ENCODE results near the gene TEX51.

Gene TEX51

DNA sequence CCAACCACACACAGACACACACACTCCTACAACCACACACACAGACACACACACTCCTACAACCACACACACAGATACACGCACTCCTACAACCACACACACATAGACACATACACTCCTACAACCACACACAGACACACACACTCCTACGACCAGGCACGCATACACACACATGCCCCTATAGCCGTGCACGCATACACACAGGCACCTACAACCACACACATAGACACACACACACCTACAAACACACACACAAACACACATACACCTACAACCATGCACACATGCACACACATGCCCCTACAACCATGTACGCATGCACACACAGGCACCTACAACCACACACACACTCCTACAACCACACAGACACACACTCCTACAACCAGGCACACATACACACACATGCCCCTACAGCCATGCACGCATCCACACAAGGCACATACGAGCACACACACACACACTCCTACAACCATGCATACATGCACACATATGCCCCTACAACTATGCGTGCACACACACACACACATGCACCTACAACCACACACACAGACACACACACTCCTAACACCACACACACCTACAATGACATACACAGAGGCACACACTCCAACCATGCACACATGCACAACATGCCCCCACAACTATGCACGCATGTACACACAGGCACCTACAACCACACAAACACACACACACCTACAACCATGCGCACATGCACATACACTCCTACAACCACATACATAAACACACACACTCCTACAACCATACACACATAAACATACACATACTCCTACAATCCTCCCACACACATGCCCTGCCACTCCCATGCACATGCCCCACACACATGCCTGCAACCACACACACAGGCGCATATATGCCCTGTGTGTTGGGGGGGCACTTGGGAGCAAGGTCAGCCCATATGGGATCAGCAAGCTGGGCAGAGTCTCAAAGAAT, 19.1 kb upstream of the TEX51 start:
- no peak for DNase-seq

DNA sequence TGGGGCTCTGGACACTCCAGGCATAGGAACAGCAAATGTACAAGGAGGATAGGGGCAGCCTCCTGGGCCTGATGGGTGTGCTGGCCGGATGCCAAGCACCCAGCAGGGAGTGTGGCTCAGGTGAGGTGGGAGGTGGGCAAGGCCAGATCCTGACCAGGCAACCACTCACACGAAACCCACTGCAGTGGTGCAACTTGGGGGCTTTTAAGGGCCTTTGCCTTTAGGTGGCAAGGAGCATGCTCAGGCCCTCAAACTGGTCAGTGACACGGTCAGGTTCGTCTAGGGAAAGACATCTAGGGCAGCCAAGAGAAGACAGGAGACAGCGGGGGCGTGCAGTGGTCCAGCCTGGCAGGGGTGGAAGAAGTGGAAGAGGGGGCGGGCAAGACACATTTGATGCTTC, 18.4 kb upstream of the TEX51 start:
- DNase-seq = no peak

DNA sequence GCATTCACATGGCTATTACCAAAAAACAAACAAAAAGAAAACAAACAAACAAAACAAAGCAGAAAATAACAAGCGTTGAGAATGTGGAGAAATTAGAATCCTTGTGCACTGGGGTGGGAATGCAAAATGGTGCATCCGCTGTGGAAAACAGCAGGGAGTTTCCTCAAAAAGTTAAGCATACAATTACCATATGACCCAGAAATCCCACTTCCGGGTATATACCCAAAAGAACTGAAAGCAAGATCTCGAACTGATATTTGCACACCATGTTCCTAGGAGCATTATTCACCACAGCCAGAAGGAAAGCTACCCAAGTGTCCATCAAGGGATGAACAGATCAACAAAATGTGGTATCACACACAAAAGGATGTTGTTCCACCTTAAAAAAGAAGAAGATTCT, 17.9 kb upstream of the TEX51 start:
- no peak for DNase-seq

DNA sequence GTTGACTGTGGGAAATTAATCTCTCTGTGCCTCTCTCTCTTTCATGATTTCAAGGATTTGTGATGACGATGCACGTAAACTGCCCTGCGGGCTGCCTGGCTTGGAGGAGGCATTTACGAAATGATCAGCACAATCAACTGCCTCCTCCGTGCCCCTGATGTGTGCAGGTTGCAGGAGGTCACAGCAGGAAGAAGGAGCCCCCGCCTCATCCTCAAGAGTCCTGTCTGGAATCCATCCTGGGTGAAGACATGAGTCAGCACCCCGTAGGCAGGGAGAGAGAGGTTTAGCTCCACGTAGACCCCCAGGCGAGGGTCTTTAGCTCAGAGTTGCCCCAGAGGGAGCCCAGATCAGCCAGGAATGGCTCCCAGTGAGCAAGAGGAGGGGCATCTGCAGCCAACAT, 17.1 kb upstream of the TEX51 start:
- no peak for DNase-seq

DNA sequence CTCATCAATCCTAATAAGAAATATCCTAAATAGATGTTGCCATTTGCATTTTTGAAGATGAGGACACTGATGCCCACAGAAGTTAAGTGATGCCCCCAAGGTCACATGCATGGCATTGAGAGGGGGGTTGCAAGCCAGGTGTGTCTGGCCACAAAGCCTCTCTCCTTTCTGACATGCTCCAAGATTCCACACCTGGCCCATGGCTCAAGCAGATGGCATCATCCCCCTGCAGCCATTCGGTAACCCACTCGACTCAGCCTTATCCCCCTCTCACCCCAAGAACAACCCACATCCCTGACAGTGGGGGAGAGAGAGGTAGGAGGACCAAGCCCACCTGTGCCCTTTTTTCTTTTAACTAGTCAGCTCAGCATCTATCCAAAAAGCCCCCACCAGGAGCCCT, 16.5 kb upstream of the TEX51 start:
- DNase-seq = no peak

DNA sequence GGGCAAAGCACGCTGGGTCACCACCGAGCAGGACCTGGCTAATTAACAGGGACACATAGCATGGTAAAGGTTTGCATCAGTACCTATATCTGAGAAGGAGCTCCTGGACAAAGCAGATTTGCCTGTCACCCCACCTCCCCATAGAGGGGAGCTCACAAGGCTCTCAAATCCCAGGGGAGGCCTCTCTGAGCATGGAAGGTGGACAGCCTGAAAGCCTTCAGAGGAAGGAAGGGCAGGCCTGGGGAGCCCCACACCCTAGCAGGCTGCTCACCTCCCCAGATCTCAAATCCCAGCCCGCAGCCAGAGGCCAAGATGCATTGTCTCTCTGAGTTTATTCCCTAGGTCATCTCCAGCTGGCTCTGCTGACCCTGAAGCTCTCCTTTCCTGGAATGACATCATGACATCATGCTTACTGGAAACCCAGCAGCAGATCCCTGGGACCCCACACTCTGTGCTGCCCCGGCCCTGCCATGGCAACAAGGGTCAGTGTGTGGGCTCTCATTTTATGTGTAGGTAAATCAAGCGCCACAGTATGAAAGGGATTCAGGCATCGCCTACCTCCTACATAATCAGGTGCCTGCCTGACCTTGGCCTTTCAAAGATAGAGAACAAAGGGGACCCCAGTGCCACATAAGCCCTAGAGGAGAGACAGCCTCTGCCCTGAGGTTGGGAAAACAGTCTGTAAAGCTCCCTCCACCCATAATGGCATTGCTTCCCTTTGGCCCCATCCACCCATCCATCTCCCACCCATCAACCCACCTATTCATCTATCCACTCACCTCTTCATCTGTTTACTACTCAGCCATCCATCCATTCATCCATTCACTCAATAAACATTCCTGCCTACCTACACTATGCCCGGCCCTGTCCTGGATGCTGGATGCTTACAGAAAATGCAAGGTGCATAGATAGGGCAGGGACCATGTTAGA, 15.7 kb upstream of the TEX51 start:
- no peak for DNase-seq

DNA sequence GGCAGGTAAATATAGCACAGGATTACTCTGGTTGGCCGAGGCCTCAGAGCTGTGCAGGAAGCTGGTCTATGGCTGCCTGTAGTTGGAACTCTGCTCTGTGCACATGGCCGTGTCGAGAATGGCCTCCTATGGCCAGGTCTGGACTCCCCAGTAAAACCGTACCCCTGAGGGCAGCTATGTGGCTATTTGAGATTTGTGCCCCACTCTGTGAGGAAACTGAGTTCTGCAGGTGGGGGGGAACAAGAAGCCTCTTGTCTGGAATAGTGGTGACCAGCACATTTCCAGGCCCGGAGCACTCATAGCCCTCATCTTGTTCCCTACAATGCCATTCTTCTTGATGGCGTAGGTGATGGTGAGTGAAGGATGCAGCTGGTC, 15.0 kb upstream of the TEX51 start:
- DNase-seq = no peak

DNA sequence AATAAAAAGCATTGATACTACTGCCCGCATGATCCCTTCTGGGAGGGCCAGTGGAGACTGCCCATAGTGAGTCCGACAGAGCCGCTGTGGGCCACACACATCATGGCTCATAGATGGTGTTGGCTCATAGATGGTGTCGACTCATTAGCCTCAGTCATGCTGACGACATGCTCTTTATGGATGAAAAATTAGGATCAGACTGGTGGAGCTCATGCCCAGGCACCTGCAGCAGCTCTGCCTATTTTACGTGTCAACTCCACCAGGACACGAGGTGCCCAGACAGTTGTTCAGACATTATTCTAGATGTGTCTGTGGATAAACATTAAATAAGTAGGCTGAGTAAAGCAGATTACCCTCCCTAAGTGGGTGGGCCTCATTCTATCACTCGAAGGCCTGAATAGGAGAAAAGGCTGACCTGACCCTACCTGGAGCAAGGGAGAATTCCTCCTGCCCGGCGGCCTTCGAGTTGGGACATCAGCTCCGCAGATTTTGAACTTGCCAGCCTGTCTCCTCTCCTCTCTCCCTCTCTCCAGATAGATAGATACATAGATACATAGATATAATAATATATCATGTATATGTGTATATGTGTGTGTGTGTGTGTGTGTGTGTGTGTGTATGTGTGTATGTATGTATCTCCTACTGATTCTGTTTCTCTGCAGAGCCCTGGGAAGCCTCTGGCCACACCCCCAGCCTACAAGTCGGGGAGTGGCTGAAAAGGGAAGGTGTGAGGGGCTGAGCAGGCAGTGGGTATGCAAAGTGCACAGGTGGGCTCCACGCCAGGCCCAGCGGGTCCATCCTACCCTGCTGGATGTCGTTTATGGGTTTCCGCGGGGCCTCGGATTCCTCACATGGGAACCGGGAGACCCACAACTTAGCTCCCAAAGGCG, 13.6 kb upstream of the TEX51 start:
- no peak for DNase-seq

DNA sequence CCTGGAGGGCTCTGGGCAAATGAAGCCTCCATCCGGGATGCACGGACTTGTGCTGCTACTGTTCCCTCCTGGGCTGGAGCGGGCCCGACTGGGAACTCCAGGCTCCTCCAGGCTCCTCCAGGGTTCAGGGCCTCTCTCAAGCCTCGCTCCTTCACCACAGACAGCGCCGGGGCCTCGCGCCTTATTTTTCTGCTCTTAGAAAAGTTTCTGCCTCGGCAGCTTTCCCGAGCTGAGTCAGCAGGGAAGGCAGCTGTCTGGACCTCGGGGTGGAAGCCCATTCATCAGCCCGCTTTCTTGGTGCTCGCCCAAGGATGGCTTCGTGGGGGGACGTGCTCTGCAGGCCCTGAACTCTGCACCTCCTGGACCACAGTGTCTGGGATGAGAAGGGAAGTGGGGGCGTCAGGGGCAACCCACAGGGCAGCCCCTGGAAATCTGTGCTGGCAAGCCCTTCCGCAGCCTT, 12.9 kb upstream of the TEX51 start:
- DNase-seq = no peak

DNA sequence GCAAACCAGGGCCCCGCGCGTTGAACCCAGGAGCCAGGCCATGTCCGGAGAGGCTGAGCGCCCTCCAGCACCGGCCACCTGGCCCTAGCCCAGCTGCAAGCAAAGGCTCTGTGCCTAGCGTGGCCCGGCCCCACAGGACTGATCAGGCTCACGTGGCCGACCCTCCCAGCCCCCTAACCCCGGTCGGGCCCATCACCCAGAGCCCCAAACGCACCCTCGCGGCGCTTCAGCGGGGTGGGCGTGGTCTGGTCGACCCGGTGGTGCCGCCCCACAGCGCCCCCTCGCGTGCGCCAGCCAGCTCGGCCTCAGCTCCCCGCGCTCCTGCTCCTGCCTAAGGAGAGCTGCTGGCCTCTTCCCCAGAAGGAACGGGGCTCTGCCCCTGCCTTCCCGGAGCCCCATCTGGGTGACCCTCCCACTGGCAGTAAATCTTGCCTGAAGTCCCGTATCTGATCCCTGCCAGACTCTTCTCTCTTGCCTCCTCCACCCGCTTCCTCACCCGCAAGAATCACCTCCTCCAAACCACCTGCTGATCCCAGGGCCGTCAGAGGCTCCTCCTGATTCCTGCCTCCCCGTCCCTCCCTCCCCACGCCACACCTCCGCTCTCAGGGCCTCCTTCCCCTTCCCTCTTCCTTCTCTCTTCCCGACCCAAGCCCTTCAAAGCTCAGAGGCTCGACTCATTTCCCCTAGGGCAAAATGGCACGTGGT, 12.3 kb upstream of the TEX51 start:
- peak; percentile 50 for DNase-seq

DNA sequence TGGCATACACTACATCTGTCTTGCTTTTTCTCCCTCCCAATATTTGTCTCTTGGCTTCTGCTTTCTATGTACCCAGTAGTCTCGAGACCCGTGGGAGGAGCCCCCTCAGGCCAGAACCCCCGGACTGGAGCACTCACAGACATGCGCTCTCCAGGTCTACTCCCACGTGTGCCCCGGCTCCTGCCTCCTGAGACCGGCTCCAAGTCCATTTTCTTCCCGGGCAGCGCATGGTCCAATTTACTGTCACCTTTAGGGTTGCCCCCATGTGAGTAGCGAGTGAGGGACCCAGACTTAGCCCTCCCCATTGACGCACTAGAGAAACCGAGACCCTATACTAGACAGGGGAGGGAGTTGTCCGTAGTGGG, 11.8 kb upstream of the TEX51 start:
- no peak for DNase-seq

DNA sequence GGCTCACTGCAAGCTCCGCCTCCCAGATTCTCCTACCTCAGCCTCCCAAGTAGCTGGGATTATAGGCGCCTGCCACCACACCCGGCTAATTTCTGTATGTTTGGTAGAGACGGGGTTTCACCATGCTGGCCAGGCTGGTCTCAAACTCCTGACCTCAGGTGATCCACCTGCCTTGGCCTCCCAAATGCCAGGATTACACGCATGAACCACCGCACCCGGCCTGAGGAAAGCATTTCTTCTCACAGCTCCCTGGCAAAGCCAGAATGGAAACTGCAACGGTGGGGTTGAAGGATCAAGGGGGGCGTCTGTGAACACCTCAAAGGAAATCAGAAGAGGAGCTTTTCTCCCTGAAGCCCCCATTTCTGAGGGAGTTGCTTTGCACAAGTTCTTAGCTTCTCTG, 11.2 kb upstream of the TEX51 start:
- no peak for DNase-seq

DNA sequence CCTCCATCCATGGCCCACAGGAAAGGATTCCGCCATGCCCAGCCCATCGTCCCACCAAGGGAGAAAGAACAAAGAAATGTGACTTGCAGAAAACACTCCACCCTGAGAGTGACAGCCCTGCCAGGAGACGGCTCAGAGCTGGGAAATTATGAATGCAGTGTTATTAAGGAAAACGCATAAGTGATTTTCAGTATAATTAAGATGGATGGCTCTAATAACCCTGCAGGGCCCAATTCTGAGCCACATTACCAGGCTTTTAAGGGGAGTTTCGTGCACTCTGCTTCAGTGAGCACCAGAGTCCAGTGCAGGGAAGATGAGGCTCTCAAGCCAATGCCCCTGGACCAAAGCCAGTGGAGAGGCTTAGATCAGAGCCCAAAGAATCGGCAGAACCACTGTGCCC, 10.6 kb upstream of the TEX51 start:
- no peak for DNase-seq

DNA sequence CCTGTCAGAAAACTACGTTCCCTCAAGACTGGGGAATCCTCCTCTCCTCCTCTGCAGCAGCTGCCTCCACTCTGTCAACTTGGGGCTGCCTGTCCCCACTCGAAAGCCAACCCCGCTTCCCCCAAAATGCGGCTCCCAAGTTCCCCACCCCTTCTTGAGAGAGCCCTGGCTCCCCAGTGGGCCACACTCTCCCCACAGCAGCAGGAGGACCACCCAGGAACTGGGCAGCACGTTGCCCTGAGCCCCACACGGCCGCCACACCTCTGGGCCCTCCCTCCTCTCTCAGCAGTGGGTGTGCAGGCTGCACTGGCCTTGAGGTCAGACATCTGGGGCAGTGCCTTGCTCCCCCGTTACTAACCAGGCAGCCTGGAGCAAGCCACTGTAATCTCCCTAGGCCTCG, 9.6 kb upstream of the TEX51 start:
- no peak for DNase-seq

DNA sequence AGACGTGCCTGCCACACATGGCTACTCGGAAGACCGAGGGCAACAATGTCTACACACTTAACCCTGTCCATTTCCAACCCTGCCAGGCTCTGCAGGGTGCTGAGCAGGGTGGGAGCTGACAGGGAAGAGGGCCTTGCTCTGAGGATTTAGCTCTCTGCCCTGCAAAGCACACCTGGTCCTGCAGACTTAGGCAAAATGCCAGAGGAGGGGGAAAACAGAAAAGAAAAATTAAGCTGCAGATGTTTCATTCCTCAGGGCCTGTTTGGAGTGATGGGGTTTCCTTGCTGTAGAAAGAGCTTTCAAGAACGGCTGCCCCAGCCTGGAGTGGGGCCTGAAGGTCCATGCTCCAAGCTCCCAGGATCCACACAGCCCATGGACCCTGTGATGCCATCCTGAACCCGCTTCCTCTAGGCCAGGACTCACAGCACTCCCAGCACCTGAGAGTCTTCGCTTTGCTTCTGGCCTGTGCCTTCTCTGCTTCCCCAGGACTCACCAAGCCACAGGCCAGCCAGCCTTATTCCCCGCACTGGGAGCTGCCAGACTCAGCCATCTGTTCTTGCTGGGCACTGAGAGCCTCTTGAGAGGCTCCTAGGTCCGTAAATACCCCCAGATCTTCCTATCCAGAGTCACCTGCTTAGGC, 9.1 kb upstream of the TEX51 start:
- DNase-seq = no peak

DNA sequence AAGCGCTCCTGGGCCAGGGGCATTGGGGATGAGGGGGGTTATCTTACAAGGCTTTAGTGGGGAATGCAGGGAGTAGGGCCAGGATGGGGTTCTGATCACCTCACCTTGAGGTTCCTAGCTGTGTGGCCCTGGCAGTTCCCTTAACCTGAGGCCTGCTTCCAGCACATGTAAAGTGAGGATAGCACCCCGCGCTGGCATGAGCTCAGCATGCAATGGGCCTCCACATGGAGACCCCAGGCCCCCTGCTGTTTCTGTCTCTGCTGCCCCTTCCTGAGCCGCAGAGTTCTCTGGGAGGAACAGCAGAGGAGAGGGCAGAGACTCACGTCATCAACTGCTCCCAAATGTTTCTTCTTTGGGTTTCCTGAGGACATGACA, 8.6 kb upstream of the TEX51 start:
- no peak for DNase-seq

DNA sequence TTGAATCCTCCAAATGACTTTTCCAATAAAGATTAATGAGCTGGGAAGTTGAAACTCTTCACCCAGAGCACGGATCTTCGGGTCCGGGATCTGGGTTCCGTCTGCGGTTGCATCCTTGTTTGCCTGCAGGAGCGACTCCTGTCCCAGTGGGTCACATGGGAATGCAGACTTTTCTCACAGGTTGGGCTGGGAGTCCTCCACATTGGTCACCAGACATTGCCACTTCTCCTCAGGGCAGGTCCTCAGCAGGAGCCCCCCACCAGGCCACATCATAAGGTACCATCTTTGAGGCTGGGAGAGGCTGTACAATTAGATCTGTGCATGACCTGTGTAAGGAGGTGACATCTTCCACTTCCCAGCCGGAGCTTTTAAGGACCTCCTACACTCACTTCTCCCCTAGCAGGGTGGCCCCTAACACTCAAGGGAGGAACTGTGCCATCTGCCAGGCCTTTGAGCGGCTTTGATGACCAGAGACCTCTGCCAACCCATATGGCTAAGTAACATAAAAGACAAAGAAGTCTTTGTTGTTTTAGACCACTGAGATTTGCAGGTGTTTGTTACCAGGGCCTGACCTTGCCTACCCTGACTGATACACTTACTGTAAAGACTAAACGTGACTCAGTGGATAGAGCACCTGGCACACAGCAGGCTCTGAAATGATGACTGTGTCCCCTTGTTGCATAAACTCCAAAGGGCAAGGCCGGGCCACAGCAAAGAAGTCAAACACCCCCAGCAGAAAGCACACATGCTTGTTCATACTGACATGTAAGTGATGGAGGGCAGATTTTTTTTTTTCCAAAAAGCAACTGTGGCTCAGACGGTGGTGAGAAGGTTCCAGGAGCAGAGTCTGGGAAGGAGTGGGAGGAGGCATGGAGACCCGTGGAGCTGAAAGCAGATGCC, 7.9 kb upstream of the TEX51 start:
- no peak for DNase-seq

DNA sequence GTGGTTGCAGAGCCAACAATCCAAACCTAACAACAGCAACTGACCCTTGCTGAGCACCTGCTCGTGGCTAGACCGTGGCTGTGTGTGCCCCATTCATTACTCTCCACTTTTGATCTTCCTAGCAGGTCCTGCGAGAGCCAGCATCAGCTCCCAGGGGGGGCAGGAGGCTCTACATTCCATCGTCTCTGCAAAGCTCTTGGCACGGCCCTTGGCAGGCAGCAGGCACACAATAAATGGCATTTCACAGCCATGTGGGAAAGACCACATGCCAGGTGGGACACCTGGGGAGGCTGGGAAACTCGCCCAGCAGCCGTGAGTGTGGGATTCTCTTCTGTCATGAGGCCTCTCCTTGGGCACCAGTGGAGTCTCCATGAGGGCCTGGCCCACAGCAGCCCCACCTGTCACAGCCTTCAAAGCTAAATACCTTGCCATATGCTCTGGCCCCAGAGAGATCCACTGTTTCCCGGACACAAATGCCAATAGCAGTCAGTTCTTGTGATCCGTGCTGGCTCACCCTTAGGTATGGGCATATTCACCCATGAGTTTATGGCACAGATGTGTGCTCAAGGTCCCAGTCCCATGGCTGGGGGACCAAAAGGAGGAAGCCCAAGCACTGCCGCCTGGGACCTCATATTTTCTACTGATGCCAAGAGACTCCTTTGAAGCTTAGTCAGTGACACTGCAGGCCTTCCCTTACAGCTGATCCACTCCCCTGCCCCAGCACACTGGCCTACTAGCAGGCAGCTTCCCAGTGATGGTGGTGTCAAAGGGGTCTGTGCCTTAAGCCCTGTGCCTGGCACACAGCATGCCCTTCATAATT, 6.8 kb upstream of the TEX51 start:
- DNase-seq = no peak

DNA sequence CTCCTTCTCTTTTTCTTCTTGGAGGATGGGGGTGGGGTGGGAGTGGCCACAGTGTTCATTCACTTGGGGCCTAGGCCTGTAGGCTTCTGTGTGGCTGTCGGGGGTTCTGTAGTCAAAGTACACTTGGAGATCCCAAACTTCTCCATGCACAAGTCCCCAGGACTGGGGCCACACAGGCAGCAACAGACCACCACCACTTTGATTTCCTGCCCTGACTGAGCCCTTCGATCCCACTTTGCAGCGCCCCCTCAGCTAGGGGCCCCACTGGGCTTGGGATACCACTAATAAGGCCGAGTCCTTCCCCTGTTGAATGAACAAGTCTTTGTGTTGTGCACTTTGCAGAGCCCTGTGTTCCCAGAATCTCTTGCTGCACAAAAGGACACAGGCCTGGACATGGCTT, 5.5 kb upstream of the TEX51 start:
- DNase-seq = no peak

DNA sequence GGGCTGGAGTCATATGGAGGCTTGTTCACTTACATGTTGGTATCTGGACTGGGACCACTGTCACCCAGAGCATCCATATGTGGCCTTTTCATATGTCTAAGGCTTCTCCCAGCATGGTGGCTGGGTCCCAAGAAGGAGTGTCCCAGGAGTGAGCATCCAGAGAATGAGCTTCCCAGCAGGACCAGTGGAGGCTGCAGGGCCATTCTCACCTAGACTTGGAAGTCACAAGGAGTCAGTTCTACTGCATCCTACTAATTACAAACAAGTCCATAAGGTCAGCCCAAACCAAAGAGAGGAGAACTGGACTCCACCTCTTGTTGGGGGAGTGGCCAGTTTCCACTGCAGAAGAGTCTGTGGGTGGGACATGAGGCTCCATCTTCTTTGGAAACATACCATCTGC, 5.1 kb upstream of the TEX51 start:
- DNase-seq = no peak
